HG03575 (cell line): ENCODE measurements around the gene TAS2R39.
"Not testable (repeated sequence)": the region's sequence is repeated elsewhere in the genome, so short reads cannot be mapped to it uniquely, and the experiment has no call there.

ENCODE experiments used
- ATAC-seq: cut with Tn5 transposase; IDR thresholded peaks from one replicate; pipeline ENCODE4 v1.9.1; 2021; ENCODE audit not compliant: unreplicated experiment, insufficient number of reproducible peaks, low FRiP score; ENCODE audit errors: extremely low read depth

The TAS2R39 gene

DNA sequence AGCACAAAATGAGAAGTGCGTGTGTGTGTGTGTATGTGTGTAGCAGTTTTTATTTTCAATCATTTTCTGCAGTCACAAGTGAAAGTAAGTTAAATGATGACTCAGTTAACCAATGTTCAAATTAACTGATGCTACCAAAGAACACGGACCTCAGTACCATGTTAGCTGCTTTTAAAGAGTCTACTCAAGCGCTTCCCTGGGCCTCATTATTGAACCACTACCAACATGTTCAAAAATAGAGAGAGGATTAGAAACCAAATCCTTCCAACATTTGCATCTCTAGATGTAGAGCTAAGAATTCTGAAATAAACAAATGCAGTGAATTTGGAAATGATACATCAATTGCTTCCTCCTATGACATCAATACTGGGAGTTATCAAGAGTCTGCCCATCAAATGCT is at the start of gene TAS2R39:
Gene TAS2R39, plus strand, starts transcription at position 396 of the 400 bp plus-strand sequence. Its CDS starts 0 bp downstream, at position 396.
- ATAC-seq, result no peak

DNA sequence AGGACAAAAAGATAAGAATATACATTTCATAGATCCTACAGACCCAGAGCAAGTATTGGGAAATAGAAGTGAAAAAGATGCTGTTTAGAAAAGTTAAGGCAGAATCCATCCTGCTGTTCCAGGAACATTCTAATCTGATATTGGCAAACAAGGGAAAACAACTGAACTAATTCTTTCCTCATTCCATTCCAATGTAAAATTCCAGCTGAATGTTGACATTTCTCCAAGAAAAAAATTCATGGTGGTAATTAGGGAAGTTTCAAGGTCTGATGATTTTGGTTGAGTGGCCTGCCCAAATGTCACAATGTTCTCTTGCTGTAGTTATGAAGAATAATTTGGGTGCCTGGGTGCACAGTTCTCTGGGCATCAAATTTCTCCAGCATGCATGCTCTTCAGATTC is 36.1 kb upstream of the TAS2R39 start:
- ATAC-seq, result no peak

DNA sequence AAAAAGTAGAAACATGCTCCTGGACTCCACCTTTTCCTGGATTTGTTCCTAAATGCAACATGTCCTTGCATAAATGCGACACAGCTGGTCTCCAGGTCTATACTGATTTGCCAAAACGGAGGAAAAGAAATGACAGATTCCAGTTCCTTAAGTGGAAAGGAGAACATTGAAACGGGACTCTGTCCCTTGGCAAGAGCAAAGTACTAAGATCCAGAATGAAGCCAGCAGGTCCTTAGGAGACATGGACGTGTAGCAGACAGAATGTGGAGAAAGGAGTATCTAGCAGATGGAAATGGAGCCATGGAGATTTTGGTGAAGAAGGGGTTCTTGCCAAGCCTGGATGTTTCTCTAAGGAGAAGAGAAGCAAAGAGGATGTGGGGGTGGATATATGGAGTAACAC is 35.2 kb upstream of the TAS2R39 start:
- ATAC-seq, result no peak

DNA sequence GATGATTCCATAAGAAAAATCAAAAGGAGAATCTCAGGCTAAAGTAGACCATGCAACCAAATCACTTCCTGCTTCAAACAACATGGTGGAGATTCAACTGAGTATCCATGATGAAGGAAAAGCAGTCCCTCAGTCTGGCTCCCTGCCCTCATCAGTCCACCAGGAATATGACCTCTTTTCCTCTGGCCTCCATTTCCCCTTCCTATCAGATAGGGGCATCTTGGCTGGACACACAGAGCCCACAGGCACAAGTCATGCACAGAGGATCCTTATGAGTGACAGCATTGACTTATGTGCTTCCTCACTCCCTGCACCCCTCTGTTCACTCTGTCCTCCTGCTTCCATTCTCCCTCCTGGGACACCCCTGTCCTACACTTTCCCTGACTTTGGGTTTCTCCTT is 34.6 kb upstream of the TAS2R39 start:
- ATAC-seq, result no peak

DNA sequence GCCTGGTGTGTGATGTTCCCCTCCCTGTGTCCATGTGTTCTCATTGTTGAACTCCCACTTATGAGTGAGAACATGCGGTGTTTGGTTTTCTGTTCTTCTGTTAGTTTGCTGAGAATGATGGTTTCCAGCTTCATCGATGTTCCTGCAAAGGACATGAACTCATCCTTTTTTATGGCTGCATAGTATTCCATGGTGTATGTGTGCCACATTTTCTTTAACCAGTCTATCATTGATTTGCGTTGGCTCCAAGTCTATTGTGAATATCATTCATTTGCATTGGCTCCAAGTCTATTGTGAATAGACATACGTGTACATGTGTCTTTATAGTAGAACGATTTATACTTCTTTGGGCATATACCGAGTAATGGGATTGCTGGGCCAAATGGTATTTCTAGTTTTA is 32.5 kb upstream of the TAS2R39 start:
- ATAC-seq, result not testable (repeated sequence)

DNA sequence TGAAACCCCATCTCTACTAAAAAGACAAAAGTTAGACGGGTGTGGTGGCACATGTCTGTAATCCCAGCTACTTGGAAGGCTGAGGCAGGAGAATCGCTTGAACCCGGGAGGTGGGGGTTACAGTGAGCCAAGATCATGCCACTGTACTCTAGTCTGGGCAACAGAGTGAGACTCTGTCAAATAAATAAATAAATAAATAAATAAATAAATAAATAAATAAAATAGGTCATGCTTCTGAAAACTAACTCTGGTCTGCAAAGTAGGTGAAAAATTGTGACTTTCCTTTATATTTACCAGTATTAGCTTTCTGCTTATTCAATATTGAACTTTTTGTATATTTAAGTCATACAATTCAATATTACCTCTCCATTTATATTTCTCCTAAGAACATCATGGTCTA is 24.6 kb upstream of the TAS2R39 start:
- ATAC-seq, result not testable (repeated sequence)

DNA sequence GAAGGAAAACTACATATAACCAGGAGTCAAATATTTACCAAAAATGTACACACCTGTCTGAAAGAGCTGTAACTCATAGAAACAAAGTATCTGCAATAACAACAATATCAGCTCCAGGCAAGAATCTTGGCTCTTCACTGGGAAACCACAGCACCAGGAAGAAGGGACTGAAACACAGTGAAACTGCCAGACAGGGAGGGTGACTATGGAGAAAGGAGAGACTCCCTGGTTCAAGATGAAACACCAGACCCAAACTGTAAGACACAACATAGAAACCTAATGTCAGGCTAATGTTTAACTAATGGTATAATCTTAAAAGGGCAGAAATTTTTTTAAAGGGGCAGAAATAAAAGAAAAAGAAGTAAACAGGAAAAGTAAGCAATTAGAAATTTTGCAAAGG is 11.5 kb upstream of the TAS2R39 start:
- no peak for ATAC-seq

DNA sequence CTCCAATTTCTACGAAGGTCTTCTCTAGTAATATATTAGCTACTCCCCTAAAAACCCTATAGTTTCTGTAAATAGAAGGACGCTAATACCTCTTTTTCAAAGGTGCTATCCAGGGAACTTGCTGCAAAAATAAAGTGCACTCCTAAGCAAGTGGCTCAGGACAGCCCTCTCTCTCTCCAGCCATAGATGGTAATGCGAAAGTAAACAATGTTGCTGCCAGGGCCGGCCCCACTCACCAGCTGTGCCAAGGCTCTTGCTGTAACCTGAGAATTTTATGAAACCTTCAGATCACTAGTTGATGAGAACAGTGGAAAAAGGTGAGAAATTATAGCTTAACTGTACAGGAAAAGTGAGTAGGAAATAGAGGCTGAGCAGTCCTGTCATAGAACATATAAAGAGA is 10.9 kb upstream of the TAS2R39 start:
- ATAC-seq, result no peak

DNA sequence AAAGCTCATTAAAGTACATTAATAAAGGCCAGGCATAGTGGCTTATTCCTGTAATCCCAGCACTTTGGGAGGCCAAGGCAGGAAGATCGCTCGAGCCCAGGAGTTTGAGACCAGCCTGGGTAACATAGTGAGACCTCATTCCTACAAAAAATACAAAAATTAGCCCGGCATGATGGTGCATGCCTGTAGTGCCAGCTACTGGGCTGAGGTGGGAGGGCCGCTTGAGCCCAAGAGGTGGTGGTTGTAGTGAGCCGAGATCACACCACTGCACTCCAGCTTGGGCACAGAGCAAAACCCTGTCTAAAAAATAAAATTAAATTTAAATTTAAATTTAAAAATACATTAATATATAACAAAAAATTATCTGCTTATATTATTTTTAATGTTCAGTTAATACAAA is 7.1 kb upstream of the TAS2R39 start:
- no peak for ATAC-seq

DNA sequence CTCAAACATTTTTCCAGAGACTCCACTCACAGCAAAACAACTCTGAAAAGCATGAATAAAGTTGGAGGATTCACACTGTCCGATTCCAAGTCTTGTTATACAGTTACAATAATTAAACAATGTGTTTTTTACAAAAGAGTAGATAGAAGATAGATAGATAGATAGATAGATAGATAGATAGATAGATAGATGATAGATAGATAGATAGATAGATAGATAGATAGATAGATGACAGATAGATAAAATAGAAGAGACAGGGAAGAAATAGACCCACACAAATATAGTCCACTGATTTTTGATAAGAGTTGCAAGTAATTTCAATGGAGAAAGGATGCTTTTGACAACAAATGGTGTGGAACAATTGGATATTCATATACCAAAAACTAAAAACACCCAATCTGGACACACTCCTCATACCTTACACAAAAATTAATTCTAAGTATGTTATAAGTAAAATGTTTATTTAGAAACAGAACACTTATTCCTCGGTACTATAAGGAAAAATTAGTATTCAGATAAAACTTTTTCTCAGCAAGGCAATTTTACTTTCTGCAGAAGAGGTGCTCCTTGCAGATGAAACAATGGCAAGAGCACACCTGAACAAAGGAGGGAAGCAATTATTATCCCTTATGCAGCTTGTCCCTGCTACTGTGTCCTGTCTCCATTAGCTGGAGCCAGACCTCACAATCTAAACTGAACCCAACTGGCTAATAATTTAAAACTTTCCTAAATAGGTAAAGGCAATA is 5.7 kb upstream of the TAS2R39 start:
- no peak for ATAC-seq

DNA sequence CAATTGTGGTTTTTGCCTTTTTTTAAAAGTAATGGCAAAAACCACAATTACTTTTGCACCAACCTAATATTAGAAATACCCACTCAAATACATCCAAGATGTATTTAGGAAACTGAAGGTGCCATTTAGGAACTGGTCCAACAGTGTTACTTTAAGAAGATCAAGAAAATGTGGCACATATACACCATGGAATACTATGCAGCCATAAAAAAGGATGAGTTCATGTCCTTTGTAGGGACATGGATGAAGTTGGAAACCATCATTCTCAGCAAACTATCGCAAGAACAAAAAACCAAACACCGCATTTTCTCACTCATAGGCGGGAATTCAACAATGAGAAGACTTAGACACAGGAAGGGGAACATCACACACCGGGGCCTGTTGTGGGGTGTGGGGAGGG is 2.4 kb upstream of the TAS2R39 start:
- not testable (repeated sequence) for ATAC-seq

DNA sequence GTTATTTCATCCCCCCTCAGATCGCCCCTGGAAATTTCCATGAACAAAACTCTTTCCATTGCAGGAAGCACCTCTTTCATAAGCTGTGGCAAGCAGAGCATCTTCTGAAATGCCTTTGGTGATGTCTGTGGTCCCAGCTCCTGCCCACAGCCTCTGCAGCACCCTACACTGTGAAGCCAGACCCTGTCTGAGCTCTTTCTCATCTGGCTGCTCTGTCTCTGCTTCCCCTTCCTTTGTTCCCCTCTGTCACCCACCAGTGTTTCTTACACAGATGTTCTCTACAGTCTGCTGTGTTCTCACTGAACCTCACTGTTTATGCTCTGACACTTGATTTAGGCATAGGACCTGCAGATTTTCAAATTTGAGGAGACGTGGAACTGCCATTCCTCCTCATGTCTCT is 1.9 kb upstream of the TAS2R39 start:
- ATAC-seq, result no peak

DNA sequence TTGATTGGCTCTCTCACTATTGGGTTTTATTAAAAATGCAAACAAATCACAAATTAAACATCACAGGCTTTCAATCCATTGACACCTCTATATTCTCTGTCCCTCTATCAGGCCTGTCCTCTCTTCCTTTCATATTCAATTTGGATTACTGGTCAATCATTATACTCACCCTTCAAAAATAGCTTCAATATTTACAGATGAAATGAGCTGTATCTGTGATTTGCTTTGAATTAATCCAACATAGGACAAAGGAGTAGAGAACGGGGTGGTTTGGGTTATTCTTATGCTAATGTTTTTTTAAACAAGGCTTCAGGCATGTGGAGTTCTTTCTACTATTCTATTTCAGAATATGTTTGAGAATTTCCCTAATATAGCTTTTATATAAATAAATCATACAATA is 2.3 kb downstream of the TAS2R39 start:
- no peak for ATAC-seq

DNA sequence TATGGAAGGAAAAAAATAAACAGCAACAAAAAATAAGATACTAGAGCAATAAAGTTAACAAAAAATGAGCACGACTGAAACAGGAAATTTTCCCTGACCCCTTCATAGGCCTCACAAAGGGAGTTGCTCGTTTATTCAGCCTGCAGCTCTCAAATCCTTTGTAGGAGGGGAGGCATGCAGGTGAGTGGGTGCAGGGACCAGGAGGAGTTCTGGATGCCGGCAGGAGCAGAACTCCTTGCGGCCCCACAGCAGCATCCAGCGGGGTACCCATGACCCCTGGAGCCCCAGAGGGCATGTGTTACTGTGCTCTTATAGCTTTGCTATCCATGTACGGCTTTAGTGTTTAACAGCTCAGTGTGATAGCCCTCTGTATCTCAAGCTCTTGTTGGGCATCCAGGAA is 5.8 kb downstream of the TAS2R39 start:
- ATAC-seq, result no peak

DNA sequence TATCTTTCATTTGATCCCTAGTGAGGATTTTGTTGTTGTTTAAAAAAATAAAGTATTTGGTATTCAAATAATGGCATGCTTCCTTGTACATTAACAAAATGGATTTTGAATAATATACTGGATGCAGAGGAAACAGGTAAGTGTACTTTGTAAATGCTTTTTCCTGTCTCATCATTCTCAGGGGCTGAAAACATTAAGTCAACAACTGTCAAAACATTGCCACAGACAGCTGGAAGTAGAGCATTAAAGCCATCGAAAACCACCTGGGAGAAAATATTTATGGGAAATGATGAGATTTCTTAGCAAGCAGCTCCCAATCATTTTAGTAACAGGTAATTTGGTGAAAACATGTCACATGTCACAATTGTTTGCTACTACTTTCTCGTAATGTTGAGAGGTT is 10.7 kb downstream of the TAS2R39 start:
- no peak for ATAC-seq

DNA sequence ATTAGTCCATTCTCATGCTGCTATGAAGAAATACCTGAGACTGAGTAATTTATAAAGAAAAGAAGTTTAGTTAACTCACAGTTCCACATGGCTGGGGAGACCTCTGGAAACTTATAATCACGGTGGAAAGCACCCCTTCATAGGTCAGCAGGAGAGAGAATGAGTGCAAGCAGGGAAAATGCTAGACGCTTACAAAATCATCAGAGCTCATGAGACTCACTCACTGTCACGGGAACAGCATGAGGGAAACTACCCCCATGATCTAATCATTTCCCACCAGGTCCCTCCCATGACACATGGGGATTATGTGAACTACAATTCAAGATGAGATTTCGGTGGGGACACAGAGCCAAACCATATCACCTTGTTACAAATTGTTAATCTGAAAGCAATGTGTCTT is 15.8 kb downstream of the TAS2R39 start:
- no peak for ATAC-seq

DNA sequence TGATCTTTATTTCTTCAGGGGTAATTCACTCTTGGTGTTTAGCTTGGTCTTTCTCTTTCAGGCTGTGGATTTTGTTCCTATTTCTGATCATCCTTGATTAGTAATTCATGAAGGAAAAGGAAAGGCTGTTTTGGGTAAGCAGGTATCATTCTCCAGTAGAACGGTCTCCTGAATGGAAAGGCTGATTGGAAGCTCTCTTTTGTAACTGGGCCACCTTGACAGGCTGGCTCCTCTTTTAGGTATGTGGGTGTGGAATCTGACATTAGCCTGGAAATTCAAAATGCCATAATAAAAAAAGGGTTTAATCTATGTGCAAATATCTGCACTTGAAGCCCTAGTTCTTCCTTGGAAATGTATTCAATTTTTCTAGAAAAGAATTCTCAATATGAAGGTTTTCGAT is 18.9 kb downstream of the TAS2R39 start:
- no peak for ATAC-seq

DNA sequence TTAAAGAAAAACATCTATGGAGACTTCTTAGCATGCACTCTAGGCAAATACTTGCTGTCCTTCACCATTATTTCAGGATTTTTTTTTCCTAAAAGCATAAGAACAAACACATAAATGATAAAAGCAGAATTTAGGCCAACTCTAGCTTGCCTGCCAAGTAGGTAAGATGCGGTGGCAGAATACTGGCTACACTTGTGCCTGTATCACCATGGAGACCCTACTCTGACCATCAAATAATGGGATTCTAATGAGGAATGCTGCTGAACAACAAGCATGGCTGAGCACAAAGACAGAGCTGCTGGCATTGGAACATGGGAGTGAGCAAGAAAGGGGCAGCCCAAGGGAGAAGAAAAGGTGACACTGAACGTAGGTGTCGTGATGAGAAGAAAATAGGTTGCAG is 20.2 kb downstream of the TAS2R39 start:
- ATAC-seq, result no peak

DNA sequence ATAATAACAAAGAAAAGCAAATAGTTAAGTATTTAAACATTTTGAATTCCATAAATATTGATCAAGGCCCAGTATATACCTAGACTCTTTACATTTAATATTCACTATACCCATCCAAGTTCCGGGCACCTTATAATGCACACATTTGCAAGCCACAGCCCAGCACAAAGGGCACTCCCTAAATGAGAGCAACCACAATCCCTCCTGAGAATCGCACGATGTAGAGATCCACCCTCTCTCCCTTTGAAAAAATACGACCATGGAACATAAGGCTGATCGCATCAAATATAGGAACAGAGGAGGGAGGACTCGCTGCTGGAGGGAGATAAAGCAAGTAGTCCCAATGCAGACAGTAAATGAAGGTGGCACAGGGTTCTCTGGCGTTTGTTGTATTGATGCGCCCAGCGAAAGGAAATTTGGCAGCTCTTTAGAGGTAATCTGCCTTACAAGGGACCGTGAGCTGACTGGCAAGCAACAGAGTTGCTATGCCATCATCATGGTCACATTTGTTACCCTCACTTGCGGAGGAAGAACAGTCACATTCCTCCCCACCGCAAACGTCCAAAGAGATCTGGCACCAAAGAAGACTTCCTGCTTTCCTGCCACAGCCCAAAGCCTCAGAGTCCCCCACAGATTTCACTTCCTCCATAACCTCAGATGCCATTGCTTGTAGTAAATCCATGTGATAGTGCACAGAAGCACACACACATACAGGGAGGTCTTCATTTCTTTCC is 22.5 kb downstream of the TAS2R39 start:
- peak; percentile 87 for ATAC-seq

DNA sequence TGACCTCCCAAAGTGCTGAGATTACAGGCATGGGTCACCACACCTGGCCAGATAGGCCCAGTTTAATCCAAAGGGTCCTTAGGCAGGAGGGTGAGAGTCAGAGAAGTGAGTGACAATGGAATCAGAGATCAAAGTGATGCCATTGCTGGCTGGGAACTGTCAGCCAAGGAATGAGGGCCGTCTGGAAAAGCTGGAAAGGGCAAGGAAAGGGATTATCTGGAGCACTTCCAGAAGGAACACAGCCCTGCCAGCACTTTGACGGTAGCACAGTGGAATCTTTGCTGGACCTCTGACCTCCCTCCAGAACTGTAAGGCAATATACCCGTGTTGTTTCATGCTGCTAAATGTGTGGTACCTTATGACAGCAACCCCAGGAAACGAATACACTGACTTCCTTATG is 27.3 kb downstream of the TAS2R39 start:
- no peak for ATAC-seq

DNA sequence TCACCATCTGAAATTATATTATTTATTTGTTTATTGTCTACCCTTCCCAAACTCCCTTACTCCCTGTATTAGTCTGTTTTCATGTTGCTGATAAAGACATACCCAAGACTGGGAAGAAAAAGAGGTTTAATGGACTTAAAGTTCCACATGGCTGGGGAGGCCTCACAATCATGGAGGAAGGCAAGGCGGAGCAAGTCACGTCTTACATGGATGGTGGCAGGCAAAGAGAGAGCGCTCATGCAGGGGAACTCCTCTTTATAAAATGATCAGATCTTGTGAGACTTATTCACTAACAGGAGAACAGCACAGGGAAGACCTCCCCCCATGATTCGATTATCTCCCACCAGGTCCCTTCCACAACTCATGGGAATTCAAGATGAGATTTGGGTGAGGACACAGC is 30.3 kb downstream of the TAS2R39 start:
- ATAC-seq, result not testable (repeated sequence)
